ENCODE measurements around the gene IVNS1ABP.
"Not testable (repeated sequence)": the region's sequence is repeated elsewhere in the genome, so short reads cannot be mapped to it uniquely, and the experiment has no call there.

IVNS1ABP gene

DNA sequence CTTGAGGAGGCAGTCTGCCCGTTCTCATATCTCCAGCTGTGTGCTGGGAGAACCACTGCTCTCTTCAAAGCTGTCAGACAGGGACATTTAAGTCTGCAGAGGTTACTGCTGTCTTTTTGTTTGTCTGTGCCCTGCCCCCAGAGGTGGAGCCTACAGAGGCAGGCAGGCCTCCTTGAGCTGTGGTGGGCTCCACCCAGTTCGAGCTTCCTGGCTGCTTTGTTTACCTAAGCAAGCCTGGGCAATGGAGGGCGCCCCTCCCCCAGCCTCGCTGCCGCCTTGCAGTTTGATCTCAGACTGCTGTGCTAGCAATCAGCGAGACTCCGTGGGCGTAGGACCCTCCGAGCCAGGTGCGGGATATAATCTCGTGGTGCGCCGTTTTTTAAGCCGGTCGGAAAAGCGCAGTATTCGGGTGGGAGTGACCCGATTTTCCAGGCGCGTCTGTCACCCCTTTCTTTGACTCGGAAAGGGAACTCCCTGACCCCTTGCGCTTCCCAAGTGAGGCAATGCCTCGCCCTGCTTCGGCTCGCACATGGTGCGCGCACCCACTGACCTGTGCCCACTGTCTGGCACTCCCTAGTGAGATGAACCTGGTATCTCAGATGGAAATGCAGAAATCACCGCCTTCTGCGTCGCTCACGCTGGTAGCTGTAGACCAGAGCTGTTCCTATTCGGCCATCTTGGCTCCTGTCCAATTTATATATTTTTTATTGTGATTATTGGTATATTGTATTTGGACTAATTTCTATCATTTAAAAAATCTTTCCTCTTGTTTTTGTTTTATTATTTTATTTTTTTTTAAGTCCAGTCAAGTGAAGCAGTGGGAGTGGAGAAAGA lies 59.7 kb downstream of the IVNS1ABP start:
- not testable (repeated sequence) for DNase-seq (ENCODE audit: low read depth)

DNA sequence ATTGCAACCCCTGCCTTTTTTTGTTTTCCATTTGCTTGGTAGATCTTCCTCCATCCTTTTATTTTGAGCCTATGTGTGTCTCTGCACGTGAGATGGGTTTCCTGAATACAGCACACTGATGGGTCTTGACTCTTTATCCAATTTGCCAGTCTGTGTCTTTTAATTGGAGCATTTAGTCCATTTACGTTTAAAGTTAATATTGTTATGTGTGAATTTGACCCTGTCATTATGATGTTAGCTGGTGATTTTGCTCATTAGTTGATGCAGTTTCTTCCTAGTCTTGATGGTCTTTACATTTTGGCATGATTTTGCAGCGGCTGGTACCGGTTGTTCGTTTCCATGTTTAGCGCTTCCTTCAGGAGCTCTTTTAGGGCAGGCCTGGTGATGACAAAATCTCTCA lies 61.4 kb downstream of the IVNS1ABP start:
- DNase-seq (ENCODE audit: low read depth) = not testable (repeated sequence)

DNA sequence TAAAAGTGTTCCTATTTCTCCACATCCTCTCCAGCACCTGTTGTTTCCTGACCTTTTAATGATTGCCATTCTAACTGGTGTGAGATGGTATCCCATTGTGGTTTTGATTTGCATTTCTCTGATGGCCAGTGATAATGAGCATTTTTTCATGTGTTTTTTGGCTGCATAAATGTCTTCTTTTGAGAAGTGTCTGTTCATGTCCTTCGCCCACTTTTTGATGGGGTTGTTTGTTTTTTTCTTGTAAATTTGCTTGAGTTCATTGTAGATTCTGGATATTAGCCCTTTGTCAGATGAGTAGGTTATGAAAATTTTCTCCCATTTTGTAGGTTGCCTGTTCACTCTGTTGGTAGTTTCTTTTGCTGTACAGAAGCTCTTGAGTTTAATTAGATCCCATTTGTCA lies 64.6 kb downstream of the IVNS1ABP start:
- DNase-seq (ENCODE audit: low read depth) = not testable (repeated sequence)

DNA sequence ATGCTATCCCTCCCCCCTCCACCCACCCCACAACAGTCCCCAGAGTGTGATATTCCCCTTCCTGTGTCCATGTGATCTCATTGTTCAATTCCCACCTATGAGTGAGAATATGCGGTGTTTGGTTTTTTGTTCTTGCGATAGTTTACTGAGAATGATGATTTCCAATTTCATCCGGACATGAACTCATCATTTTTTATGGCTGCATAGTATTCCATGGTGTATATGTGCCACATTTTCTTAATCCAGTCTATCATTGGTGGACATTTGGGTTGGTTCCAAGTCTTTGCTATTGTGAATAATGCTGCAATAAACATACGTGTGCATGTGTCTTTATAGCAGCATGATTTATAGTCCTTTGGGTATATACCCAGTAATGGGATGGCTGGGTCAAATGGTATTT lies 65.1 kb downstream of the IVNS1ABP start:
- not testable (repeated sequence) for DNase-seq (ENCODE audit: low read depth)

DNA sequence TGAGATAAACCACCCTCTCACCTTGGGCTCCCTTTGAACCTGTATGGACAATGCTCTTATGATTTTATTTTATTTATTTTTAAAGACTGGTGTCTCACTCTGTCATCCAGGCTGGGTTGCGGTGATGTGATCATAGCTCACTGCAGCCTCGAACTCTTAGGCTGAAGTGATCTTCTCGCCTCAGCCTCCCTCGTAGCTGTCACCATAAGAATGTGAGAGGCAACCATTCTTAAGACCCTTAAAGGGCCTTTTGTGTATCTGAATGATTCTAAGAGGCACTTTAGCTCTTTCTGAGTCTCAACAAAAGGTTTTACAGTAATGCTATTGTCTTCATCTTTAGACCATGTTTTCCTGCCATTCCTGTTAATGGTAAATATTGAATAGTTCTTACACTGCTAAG lies 67.0 kb downstream of the IVNS1ABP start:
- DNase-seq (ENCODE audit: low read depth) = no peak

DNA sequence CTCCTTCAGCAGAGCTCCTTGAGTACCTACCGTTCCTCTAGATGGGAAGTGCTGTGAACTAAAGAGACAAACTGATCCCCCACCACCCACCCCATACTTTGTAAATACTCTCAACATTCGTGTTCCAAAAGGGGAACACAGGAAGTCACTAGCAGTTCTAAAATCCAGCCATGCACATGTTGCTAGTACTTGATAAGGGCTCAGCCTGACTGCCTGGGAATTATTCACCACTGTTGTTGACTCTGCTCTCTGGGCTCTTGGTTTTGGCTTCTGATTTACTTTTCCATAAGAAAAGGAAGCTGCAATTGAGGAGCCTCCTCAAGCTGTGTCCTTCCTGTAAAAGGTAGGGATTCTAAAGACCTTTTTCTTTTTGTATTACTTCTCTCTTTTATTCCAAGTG lies 67.5 kb downstream of the IVNS1ABP start:
- DNase-seq (ENCODE audit: low read depth) = no peak
